HUES6 (cell line): ENCODE measurements around the gene UQCRC2.
"Not testable (repeated sequence)": the region's sequence is repeated elsewhere in the genome, so short reads cannot be mapped to it uniquely, and the experiment has no call there.

ENCODE experiments used
- H3K27ac ChIP-seq: 2 replicates; pipeline ENCODE4 v1.7.0; 2013; ENCODE audit warnings: low read depth, mild to moderate bottlenecking, low read length, inconsistent platforms
- H3K27me3 ChIP-seq: 2 replicates; pipeline ENCODE4 v1.6.1; 2013; ENCODE audit warnings: low read length; ENCODE audit not compliant: control insufficient read depth, insufficient read depth
- H3K36me3 ChIP-seq: 2 replicates; pipeline ENCODE4 v1.6.1; 2013; ENCODE audit warnings: low read length; ENCODE audit not compliant: control insufficient read depth, insufficient read depth
- H3K4me1 ChIP-seq: 2 replicates; pipeline ENCODE4 v1.6.1; 2013; ENCODE audit warnings: low read length; ENCODE audit not compliant: control insufficient read depth, insufficient read depth
- H3K4me3 ChIP-seq: 2 replicates; pipeline ENCODE4 v1.5.1; 2013; ENCODE audit warnings: low read depth, low read length
- H3K9ac ChIP-seq: one replicate; pipeline ENCODE4 v1.6.1; 2013; ENCODE audit warnings: mild to moderate bottlenecking, low read length
- H3K9me3 ChIP-seq: 2 replicates; pipeline ENCODE4 v1.6.1; 2013; ENCODE audit warnings: low read depth, low read length; ENCODE audit not compliant: control insufficient read depth, insufficient read depth

Gene UQCRC2

DNA sequence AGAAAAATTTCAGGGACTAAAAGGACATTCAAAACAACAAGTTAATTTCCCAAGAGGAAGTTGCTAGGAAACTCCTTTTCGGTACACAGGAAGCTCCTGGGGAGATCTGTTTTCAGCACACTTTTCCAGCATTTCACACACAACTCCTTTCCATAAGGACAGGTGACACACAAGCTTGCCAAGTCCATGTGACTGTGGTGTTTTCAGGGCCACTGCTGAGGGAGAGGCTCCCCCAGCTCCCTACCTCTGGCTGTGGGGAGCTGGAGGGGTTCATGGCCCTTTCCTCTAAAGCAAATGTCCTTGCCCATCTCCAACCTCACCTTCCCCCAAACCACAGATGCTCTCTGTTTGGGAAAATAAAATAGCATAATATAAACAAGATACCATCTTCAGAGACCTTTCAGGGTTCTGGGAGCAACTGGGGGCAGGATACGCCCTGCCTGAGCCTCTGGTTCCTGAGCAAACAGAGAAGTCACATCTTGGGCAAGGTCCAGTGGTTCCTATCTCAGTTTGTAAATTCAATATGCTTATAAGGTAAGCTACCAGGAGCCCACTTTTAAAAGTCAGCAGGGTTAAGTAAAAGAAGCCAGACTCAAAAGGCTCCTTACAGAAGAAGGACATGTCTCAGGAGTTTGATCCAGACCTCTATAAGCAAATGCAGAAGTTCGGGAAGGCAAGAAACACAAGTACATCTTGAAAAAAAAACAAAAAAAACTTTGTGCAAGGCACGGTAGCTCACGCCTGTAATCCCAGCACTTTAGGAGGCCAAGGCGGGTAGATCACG lies 44.7 kb downstream of the UQCRC2 start:
- Histone ChIP-seq H3K4me1 (peaks cover 3% of the 10 kb centered on the region; the same call in 1 of the 2 replicates), H3K9ac (no peak overlapping the region), H3K27ac (no peak overlapping the region), H3K9me3 (no peaks in the 10 kb centered on the region), H3K36me3 (no peaks in the 10 kb centered on the region), H3K27me3 (no peaks in the 10 kb centered on the region), H3K4me3 (no peak overlapping the region)

DNA sequence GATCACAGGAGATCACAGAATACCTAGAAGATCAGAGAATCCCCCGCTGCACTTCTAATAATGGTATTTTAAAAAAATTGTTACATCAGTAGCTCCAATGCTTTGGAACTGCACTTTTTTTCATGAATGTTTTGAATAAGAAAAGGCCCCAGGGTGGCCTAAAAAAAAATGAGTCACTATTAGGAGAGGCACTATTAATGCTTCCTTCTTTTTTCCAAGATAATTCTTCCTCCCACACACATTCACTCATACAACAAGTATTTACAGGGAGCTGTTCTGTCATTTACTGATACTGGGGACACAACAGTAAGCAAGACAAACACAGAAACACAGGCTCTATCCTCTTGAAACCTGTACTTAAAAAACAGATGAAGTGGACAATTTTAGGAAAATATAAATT lies 48.4 kb downstream of the UQCRC2 start:
- H3K27me3 ChIP-seq: peaks cover 15% of the 10 kb centered on the region; the same call in 1 of the 2 replicates
- no peaks in the 10 kb centered on the region for H3K36me3 ChIP-seq
- peaks cover 3% of the 10 kb centered on the region; the same call in 1 of the 2 replicates for H3K4me1 ChIP-seq
- H3K27ac ChIP-seq: no peak overlapping the region
- H3K9ac ChIP-seq: no peak overlapping the region
- no peaks in the 10 kb centered on the region for H3K9me3 ChIP-seq
- H3K4me3 ChIP-seq: no peak overlapping the region; the same call in 1 of the 2 replicates

DNA sequence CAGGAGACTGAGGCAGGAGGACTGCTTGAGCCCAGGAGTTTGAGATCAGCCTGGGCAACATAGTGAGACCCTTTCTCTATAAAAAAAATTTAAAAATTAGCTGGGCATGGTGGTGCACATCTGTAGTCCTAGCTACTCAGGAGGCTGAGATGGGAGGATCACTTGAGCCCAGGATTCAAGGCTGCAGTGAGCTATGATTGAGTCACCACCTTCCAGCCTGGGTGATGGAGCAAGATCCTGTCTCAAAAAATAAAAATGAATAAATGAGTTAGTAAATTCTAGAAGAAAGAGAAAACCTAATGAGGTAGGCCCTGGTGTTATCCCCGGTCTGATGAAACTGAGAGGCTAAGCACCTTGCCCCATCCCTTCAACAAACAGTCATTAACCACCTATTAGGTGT lies 48.9 kb downstream of the UQCRC2 start:
- not testable (repeated sequence) for H3K36me3 ChIP-seq, H3K9me3 ChIP-seq, H3K9ac ChIP-seq, H3K4me1 ChIP-seq, H3K4me3 ChIP-seq, H3K27ac ChIP-seq
- H3K27me3 ChIP-seq: peaks cover 20% of the 10 kb centered on the region; the same call in 1 of the 2 replicates

DNA sequence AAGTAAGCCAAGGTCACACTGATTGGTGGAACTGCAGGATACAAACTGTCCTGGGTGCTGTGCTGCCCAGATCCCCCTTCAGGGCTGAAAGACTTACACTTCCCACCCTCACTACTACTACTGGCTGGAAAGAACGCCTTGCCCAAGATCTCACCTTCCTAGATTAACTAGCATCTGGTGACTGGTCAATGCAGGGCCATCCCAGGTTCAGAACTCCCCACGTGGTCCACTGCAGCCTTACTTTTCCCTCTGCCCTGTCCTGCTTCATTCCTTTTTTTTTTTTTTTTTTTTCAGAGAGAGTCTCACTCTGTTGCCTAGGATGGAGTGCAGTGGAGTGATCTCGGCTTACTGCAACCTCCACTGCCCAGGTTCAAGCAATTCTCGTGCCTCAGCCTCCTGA lies 50.0 kb downstream of the UQCRC2 start:
- Histone ChIP-seq H3K9ac (no peak overlapping the region), H3K4me3 (no peak overlapping the region), H3K9me3 (no peaks in the 10 kb centered on the region), H3K4me1 (peaks cover 6% of the 10 kb centered on the region), H3K27ac (no peak overlapping the region), H3K36me3 (no peaks in the 10 kb centered on the region), H3K27me3 (peaks cover 21% of the 10 kb centered on the region; the same call in 1 of the 2 replicates)

DNA sequence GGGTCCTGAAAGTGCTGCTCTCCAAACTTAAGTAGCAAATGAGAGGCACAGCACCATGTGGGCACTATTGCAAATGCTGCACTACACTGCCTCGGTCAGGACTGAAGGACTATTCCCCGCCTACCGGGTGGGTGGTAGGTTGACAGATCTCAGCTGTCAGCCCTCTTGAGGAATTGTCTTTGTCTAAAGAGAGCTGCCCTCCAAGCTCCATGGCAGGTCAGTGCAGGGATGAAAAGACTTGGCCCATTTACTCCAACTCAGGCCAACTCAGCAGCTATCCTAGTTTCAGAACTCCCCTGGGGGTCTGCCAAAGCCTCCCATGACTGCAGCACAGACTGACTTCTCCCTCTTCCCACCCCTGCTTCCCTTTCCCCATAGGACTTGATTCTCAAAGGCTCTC lies 51.2 kb downstream of the UQCRC2 start:
- peaks cover 6% of the 10 kb centered on the region for H3K4me1 ChIP-seq
- H3K9ac ChIP-seq: no peak overlapping the region
- no peak overlapping the region for H3K27ac ChIP-seq
- no peaks in the 10 kb centered on the region for H3K36me3 ChIP-seq
- H3K4me3 ChIP-seq: no peak overlapping the region
- no peaks in the 10 kb centered on the region for H3K9me3 ChIP-seq
- H3K27me3 ChIP-seq: peaks cover 32% of the 10 kb centered on the region; the same call in 1 of the 2 replicates

DNA sequence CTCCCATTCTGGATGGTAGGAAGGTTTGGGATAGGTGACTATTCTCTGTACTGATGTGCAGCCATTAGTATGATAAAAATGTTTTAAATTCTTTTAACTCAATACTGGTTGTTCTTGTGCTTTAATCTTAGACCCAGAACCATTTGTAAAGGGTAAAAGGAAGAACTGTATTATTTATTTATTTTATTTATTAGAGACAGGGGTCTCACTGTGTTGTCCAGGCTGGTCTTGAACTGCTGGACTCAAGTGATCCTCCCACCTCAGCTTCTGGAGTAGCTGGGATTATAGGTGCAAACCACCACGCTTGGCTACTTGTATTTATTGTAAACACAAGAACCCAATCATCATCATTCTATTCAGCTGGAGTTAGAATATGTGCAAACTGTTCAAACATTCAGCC lies 52.6 kb downstream of the UQCRC2 start:
- H3K27me3 ChIP-seq: peaks cover 32% of the 10 kb centered on the region; the same call in 1 of the 2 replicates
- H3K27ac ChIP-seq: no peak overlapping the region
- H3K9ac ChIP-seq: no peak overlapping the region
- H3K9me3 ChIP-seq: no peaks in the 10 kb centered on the region
- peaks cover 6% of the 10 kb centered on the region for H3K4me1 ChIP-seq
- H3K4me3 ChIP-seq: no peak overlapping the region
- no peaks in the 10 kb centered on the region for H3K36me3 ChIP-seq

DNA sequence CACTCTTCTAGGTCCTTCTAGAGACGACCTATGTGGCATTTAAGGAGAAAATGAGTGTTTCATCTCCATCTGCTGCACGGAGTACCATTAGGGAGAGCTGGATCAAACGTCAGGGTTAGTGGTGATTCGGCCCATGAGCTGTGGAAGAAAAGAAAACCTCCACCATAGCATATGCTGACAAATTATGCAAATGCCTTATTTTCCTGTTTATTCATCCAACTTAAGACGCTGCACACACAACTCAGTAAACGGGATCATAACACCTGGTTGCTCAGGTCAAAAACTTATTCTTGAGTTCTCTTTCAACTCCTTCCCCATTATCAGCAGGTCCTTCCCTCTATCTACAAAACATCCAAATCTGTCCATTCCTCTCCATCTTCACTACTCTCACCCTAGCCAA lies 53.5 kb downstream of the UQCRC2 start:
- Histone ChIP-seq H3K9ac (no peak overlapping the region), H3K4me3 (peak overlapping the region; percentile 76), H3K9me3 (no peaks in the 10 kb centered on the region), H3K27me3 (peaks cover 32% of the 10 kb centered on the region; the same call in 1 of the 2 replicates), H3K27ac (no peak overlapping the region), H3K36me3 (no peaks in the 10 kb centered on the region), H3K4me1 (peaks cover 3% of the 10 kb centered on the region)

DNA sequence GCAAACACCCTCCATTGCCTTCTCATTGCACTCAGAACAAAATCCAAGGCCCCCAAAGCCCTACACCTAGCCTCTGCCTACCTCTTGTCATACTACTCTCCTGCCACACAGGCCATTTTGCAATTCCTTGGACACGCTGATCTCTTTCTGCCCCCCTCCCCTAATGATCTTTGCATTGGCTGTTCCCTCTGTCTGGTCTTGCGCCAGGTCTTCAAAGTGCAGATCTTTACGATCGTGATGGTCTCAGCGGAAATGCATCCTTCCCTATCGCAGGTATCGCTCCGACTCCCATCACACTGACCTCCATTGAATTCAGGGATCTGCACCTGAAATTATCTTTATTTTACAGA lies 54.0 kb downstream of the UQCRC2 start:
- Histone ChIP-seq H3K9ac (peak overlapping the region; percentile 1), H3K27ac (no peak overlapping the region), H3K4me1 (peaks cover 3% of the 10 kb centered on the region; the same call in 1 of the 2 replicates), H3K9me3 (no peaks in the 10 kb centered on the region), H3K36me3 (no peaks in the 10 kb centered on the region), H3K4me3 (peak overlapping the region; percentile 76), H3K27me3 (peaks cover 32% of the 10 kb centered on the region; the same call in 1 of the 2 replicates)

DNA sequence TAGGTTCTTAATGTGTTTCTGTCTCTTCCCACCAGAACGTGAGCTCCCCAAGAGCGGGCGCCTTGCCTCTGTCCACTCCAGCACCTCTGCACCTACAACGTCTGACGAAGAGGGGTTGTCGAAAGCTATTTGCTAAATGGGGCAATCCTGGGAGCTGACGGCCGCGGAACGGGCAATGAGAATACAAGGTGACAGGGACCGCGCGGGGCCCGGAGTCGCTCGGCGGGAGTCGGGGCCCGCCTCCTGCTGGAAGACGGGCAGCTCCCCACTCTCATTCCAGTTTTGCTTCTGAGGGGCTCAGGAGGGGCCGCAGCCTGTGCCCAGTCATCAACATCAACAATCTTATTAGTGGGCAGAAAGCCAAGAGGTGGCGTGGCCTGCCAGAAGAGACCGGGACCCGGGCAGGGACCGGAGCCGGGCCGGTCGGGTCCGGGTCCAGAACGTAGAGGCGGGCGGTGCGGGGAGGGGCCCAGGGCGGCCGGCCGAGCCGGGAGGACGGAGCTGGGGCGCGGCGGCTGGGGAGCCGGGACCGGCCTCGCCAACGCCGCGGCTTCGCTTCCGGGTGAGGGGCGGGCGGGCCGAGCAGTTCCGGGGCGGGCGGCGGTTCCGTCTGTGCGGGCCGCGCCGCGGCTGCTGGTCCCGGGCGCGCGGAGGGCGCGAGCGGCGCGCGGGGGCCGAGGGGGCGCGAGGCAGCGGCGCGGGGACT lies 54.5 kb downstream of the UQCRC2 start, which contains the start of gene MOSMO:
TSS of gene MOSMO (plus strand) at position 603 of the 706 bp plus-strand sequence. CDS start 191 bp downstream, outside the sequence.
- Histone ChIP-seq H3K36me3 (no peaks in the 10 kb centered on the region), H3K27me3 (peaks cover 32% of the 10 kb centered on the region; the same call in 1 of the 2 replicates), H3K9me3 (no peaks in the 10 kb centered on the region), H3K4me3 (peak within 1 kb of the TSS; percentile 92), H3K9ac (peak within 1 kb of the TSS; percentile 67), H3K4me1 (peaks cover 3% of the 10 kb centered on the region; the same call in 1 of the 2 replicates), H3K27ac (no peak within 1 kb of the TSS; the same call in 1 of the 2 replicates)

DNA sequence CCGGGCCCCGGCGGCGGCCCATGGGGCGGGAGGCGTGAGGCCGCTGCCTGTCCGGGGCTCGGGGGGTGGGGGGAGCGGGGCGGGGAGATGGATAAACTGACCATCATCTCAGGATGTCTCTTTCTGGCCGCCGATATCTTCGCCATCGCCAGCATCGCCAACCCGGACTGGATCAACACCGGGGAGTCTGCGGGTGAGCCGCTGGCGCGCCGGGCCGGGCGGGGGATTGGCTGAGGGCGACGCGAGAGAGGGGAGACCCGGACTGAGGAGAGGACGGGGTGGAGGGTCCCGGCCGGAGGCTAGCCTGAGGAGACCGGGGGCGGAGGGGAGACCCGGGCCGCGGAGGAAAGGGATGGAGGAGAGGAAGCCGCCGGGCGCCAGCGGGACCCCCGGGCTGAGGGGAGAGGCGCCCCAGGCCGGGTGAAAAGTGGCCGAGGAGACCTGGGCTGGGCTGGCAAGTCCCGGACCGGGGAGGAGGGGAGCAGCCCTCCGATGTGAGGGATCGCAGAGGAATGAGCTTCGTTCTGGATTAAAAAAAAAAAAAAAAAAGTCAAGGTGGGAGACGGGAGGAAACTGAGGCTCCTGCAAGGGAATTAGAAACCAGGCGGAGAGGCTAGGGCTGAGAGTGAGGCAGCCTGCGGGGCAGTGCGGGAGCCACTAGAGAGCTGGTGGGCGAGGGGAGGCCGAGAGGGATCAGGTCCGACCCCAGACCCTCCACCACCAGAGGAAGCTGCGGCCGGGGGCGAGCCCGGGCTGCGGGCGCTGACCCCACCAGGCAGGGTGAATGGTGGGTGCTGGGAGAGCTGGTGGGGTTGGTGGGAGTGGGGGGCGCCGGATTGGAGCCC lies 55.3 kb downstream of the UQCRC2 start:
- H3K4me1 ChIP-seq: peaks cover 3% of the 10 kb centered on the region; the same call in 1 of the 2 replicates
- no peaks in the 10 kb centered on the region for H3K36me3 ChIP-seq
- no peaks in the 10 kb centered on the region for H3K9me3 ChIP-seq
- no peak overlapping the region; the same call in 1 of the 2 replicates for H3K27ac ChIP-seq
- peak overlapping the region; percentile 67 for H3K9ac ChIP-seq
- peaks cover 32% of the 10 kb centered on the region; the same call in 1 of the 2 replicates for H3K27me3 ChIP-seq
- peak overlapping the region; percentile 92 for H3K4me3 ChIP-seq
